KMS-11 (cell line): ENCODE results near the gene CCBE1.

ENCODE experiments used
- H2AFZ ChIP-seq: fragments of 200-600 bp; sonication (generic); 2 replicates; pipeline ENCODE4 v1.6.1; 2016; ENCODE audit warnings: antibody characterized with exemption, mixed run types, low read depth
- H3K27ac ChIP-seq: fragments of 200-600 bp; sonication (generic); 2 replicates; pipeline ENCODE4 v1.6.1; 2016; ENCODE audit warnings: mild to moderate bottlenecking, mixed run types
- H3K27me3 ChIP-seq: fragments of 200-600 bp; sonication (generic); 2 replicates; pipeline ENCODE4 v1.6.1; 2017; ENCODE audit warnings: mild to moderate bottlenecking, low read depth, mixed run types, moderate library complexity; ENCODE audit not compliant: insufficient read depth
- H3K36me3 ChIP-seq: fragments of 200-600 bp; sonication (generic); 2 replicates; pipeline ENCODE4 v1.6.1; 2017; ENCODE audit warnings: mild to moderate bottlenecking, mixed run types; ENCODE audit not compliant: insufficient read depth
- H3K4me1 ChIP-seq: fragments of 200-600 bp; sonication (generic); 2 replicates; pipeline ENCODE4 v1.6.1; 2016; ENCODE audit warnings: mild to moderate bottlenecking, low read depth, mixed run types; ENCODE audit not compliant: poor library complexity, severe bottlenecking
- H3K4me2 ChIP-seq: fragments of 200-600 bp; sonication (generic); 2 replicates; pipeline ENCODE4 v1.7.0; 2016; ENCODE audit warnings: mild to moderate bottlenecking, mixed run types
- H3K4me3 ChIP-seq: fragments of 200-600 bp; sonication (generic); IDR thresholded peaks from 2 replicates; pipeline ENCODE4 v1.6.1; 2017; ENCODE audit warnings: low read depth, low read length, mixed read lengths; ENCODE audit not compliant: insufficient read depth
- H3K79me2 ChIP-seq: fragments of 200-600 bp; sonication (generic); 2 replicates; pipeline ENCODE4 v1.6.1; 2016; ENCODE audit warnings: low read depth, mixed run types; ENCODE audit not compliant: insufficient read depth
- H3K9ac ChIP-seq: fragments of 200-600 bp; sonication (generic); 2 replicates; pipeline ENCODE4 v1.6.1; 2016; ENCODE audit warnings: mild to moderate bottlenecking, mixed run types
- H4K20me1 ChIP-seq: fragments of 200-600 bp; sonication (generic); 2 replicates; pipeline ENCODE4 v1.6.1; 2016; ENCODE audit warnings: mild to moderate bottlenecking, mixed run types; ENCODE audit not compliant: insufficient read depth
- CTCF ChIP-seq: fragments of 200-600 bp; sonication (generic); conservative IDR thresholded peaks from 2 replicates; pipeline ENCODE4 v1.6.1; 2017; ENCODE audit warnings: low read depth, mild to moderate bottlenecking, antibody characterized with exemption, low read length, moderate library complexity, mixed read lengths

The CCBE1 gene

GRCh38 chr18:59466980-59467379, 230.2 kb downstream of the CCBE1 start:
- TF ChIP-seq CTCF, result no peak
- H3K4me2 ChIP-seq, result no peak overlapping the region

GRCh38 chr18:59464486-59464885, 232.7 kb downstream of the CCBE1 start:
- Histone ChIP-seq H3K27me3 (no peaks in the 10 kb centered on the region), H3K79me2 (no peaks in the 10 kb centered on the region), H3K27ac (no peak overlapping the region), H3K36me3 (no peaks in the 10 kb centered on the region), H3K4me3 (no peak overlapping the region), H3K4me1 (no peaks in the 10 kb centered on the region), H4K20me1 (no peaks in the 10 kb centered on the region), H2AFZ (no peak overlapping the region), H3K9ac (no peak overlapping the region), H3K4me2 (no peak overlapping the region)
- no peak for TF ChIP-seq CTCF

More at GRCh38 chr18:59466980-59467379, 230.2 kb downstream of the CCBE1 start:
- no peaks in the 10 kb centered on the region for H4K20me1 ChIP-seq
- H3K4me1 ChIP-seq, result no peaks in the 10 kb centered on the region
- no peak overlapping the region for H2AFZ ChIP-seq
- no peak overlapping the region for H3K4me3 ChIP-seq
- no peaks in the 10 kb centered on the region for H3K36me3 ChIP-seq
- H3K27ac ChIP-seq, result no peak overlapping the region
- H3K79me2 ChIP-seq, result no peaks in the 10 kb centered on the region
- H3K27me3 ChIP-seq, result no peaks in the 10 kb centered on the region
- no peak overlapping the region for H3K9ac ChIP-seq

GRCh38 chr18:59461171-59461570, 236.1 kb downstream of the CCBE1 start:
- Histone ChIP-seq H3K4me2 (no peak overlapping the region), H3K27me3 (no peaks in the 10 kb centered on the region), H3K9ac (no peak overlapping the region), H3K79me2 (no peaks in the 10 kb centered on the region), H3K36me3 (no peaks in the 10 kb centered on the region), H3K4me1 (peaks cover 6% of the 10 kb centered on the region), H3K4me3 (no peak overlapping the region), H3K27ac (no peak overlapping the region), H2AFZ (no peak overlapping the region), H4K20me1 (no peaks in the 10 kb centered on the region)
- TF ChIP-seq CTCF, result no peak

GRCh38 chr18:59460072-59460420, 237.2 kb downstream of the CCBE1 start:
- no peaks in the 10 kb centered on the region for H4K20me1 ChIP-seq
- H3K4me1 ChIP-seq, result peaks cover 9% of the 10 kb centered on the region
- H3K4me2 ChIP-seq, result no peak overlapping the region
- H3K4me3 ChIP-seq, result no peak overlapping the region
- H3K9ac ChIP-seq, result no peak overlapping the region
- H3K36me3 ChIP-seq, result no peaks in the 10 kb centered on the region
- no peak for TF ChIP-seq CTCF
- H2AFZ ChIP-seq, result no peak overlapping the region
- H3K27ac ChIP-seq, result no peak overlapping the region
- H3K79me2 ChIP-seq, result no peaks in the 10 kb centered on the region
- no peaks in the 10 kb centered on the region for H3K27me3 ChIP-seq
